ENCODE measurements around the gene TLK2.
"Not testable (repeated sequence)": the region's sequence is repeated elsewhere in the genome, so short reads cannot be mapped to it uniquely, and the experiment has no call there.

GRCh38 chr17:62445791-62446190, 32.8 kb upstream of the TLK2 start:
- TF ChIP-seq POLR2A (IDR thresholded peaks at IDR 0.05) = not testable (repeated sequence)
- TF ChIP-seq, protein P1, sequence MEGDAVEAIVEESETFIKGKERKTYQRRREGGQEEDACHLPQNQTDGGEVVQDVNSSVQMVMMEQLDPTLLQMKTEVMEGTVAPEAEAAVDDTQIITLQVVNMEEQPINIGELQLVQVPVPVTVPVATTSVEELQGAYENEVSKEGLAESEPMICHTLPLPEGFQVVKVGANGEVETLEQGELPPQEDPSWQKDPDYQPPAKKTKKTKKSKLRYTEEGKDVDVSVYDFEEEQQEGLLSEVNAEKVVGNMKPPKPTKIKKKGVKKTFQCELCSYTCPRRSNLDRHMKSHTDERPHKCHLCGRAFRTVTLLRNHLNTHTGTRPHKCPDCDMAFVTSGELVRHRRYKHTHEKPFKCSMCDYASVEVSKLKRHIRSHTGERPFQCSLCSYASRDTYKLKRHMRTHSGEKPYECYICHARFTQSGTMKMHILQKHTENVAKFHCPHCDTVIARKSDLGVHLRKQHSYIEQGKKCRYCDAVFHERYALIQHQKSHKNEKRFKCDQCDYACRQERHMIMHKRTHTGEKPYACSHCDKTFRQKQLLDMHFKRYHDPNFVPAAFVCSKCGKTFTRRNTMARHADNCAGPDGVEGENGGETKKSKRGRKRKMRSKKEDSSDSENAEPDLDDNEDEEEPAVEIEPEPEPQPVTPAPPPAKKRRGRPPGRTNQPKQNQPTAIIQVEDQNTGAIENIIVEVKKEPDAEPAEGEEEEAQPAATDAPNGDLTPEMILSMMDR (IDR thresholded peaks at IDR 0.05) = not testable (repeated sequence)

All from thyroid gland (tissue), 4 donors.